Astrocyte (in vitro differentiated cells and primary cell): ENCODE data around the gene ST8SIA2.

Experiments
- CTCF ChIP-seq: IDR thresholded peaks from 2 replicates; pipeline ENCODE4 v1.5.1; 2011; ENCODE audit warnings: low read depth, mild to moderate bottlenecking, inconsistent platforms, low read length, moderate library complexity; ENCODE audit not compliant: insufficient read depth
- EZH2 ChIP-seq: IDR thresholded peaks from 2 replicates; pipeline ENCODE4 v1.6.1; 2012; ENCODE audit warnings: mild to moderate bottlenecking, low read length, inconsistent platforms; ENCODE audit not compliant: insufficient read depth

- TF ChIP-seq CTCF = no peak
- no peak for TF ChIP-seq EZH2
Measured at GRCh38 chr15:92392462-92392861, 1.2 kb upstream of the ST8SIA2 start.
